PC-3 (cell line): ENCODE data around the gene GDAP1L1.

Source experiments
- EZH2 ChIP-seq: fragments of 300-600 bp; sonication (generic); IDR thresholded peaks from one replicate; pipeline ENCODE4 v1.6.1; 2017; ENCODE audit warnings: antibody characterized with exemption, mild to moderate bottlenecking, low read length; ENCODE audit not compliant: unreplicated experiment
- TF ChIP-seq, protein P1 (sequence below): fragments of 300-600 bp; sonication (generic); conservative IDR thresholded peaks from 2 replicates; pipeline ENCODE4 v1.5.1; 2017; ENCODE audit warnings: antibody characterized with exemption, low read depth, mild to moderate bottlenecking, low read length

DNA sequence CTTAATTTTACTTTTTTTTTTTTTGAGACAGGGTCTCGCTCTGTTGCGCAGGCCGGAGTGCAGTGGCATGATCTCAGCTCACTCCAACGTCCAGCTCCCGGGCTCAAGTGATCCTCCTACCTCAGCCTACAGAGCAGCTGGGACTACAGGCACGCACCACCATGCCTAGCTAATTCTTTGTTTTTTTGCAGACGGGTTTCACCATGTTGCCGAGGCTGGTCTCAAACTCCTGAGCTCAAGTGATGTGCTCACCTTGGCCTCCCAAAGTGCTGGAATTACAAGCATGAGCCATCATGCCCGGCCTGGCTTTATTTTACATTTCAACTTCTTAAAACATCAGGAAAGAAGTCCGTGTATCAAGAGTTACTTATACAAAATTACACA, 42.3 kb upstream of the GDAP1L1 start:
- TF ChIP-seq, protein P1, sequence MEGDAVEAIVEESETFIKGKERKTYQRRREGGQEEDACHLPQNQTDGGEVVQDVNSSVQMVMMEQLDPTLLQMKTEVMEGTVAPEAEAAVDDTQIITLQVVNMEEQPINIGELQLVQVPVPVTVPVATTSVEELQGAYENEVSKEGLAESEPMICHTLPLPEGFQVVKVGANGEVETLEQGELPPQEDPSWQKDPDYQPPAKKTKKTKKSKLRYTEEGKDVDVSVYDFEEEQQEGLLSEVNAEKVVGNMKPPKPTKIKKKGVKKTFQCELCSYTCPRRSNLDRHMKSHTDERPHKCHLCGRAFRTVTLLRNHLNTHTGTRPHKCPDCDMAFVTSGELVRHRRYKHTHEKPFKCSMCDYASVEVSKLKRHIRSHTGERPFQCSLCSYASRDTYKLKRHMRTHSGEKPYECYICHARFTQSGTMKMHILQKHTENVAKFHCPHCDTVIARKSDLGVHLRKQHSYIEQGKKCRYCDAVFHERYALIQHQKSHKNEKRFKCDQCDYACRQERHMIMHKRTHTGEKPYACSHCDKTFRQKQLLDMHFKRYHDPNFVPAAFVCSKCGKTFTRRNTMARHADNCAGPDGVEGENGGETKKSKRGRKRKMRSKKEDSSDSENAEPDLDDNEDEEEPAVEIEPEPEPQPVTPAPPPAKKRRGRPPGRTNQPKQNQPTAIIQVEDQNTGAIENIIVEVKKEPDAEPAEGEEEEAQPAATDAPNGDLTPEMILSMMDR: no peak
- no peak for TF ChIP-seq EZH2
